Hematopoietic multipotent progenitor cell treated with erythropoietin and hydrocortisone succinate and interleukin-3 and kit ligand, for 15 days (in vitro differentiated cells): ENCODE measurements around the gene GJB5.
"Not testable (repeated sequence)": the region's sequence is repeated elsewhere in the genome, so short reads cannot be mapped to it uniquely, and the experiment has no call there.

ENCODE experiments used
- DNase-seq: peaks from one replicate; pipeline ENCODE4 v3.0.0-alpha.2; 2015; ENCODE audit warnings: low spot score

The GJB5 gene

DNA sequence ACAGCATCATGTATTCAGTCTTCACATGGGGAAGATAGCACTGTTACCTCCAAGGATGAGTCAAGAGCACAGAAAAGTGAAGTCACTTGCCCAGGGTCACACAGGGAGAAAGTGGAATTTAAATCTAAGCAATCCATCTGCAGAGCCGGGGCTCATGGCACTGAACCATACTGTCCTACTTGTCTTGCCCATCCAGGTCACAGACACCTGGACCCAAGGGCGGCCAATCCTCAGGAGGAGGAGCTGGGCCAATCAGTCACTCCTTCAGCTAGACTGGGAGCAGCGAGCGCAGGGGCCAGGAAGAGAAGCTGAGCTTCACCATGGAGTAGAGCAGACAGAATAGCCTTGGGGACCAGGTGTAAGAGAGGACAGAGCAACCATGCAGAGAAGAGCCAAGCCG lies 9.2 kb upstream of the GJB5 start:
- no peak for DNase-seq

GRCh38 chr1:34746101-34746500 lies 8.7 kb upstream of the GJB5 start:
- no peak for DNase-seq

DNA sequence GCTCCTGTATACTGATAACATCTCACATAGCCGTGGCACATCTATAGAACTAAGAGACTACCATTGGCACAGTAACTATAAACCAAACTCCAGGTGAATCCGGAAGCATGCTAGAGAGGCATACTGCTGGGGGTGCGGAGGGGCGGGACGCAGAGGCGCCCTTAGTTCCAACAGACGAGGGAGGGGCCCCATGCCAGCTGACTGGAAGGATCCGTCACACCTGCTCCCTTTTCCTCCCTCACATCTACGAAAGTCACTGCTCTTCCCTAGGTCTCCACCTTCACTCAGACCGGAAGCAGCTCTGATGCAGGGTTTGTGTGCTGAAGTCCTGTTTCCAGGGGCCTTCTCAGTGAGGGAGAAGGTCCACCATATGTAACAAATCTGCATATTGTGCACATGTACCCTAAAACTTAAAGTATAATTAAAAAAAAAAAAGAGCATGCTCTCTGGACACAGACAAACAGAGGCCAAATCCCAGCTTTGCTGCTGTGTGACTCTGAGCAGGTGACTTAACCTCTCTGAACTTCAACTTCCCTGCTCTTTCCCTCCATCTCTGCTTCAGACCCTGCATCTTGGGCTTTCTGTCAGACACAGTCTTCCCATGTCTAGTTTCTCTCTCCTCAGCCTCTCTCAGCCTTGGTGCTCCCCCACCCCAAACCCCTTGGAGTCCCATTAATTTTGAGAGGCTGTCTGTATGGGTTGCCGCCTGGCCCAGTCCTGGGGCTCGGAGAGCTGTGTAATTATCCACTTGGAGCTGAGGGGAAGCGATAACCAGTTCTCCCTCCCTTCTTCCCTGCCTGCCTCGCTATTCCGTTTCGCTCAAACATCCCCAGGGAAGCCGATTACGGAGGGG lies 7.8 kb upstream of the GJB5 start:
- no peak for DNase-seq

DNA sequence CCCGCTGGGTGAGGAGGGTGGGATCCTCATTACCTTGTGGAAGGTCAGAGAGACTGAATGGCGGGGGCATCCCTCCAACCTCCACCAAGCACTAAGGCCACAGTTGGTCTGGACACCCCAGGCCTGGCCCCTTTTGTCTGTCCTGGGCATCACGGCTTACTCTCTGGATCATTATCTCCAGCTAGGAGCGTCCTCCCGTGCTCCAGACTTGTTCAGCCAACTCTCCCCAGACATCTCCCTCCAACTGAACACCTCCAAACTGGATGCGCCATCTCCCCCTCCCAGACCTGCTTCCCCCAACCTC lies 7.3 kb upstream of the GJB5 start:
- no peak for DNase-seq

DNA sequence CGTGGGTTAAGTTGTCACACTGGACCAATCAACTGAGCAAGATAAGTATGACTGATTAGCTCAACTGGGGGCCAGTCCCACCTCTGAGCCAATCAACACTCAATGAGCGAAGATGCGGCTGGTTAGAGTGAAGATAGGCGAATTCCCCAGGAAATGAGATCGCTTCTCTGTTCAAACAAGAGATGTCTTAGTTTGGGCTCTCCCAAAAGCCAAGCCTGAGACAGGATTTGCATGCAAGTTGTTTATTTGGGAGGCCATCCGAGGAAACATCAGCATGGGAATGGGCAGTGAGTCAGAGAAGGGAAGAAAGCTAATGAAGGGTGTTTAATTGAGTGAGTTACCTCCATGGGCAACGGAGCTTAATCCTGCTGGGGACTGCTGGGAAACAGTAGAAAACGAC lies 4.9 kb upstream of the GJB5 start:
- no peak for DNase-seq

DNA sequence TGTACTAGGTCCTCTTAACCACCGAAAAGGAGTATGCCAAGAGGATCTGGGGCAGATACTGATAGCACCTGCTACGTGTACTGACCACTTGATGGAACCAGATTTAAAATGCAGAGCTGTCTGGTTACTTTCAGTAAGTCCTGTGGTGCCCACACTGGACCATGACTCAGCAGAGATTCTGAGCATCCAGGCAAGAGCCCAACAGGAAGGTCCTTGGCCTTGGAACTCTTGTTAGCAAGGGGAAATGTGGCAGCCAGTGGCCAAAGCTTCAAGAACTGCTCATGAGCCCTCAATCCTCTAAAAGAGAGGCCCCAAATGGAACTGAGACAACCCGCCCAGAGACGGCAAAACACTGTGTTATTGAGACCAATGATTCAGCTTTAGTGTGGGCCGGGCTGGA lies 4.2 kb upstream of the GJB5 start:
- no peak for DNase-seq

DNA sequence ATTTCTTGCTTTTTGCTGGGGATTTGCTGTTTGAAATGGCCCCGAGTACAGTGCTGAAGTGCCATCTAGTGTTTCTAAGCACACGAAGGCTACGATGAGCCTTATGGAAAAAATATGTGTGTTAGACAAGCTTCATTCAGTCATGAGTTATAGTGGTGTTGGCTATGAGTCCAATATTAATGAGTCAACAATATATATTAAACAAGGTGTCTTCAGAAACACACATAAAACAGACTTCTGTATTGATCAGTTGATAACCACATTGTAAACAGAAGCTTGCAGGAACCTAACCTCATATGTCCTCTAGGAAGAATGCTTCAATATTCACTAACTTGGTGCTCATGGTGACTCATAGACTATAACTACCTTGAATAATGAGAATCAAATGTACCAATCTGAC lies 1.7 kb upstream of the GJB5 start:
- DNase-seq: no peak

- no peak for DNase-seq
These were observed 1.1 kb downstream of the GJB5 start for GRCh38 chr1:34755961-34756360.

GRCh38 chr1:34757386-34757785 lies 2.5 kb downstream of the GJB5 start:
- DNase-seq: no peak

- DNase-seq: no peak
These were observed 3.9 kb downstream of the GJB5 start for GRCh38 chr1:34758751-34759150.

DNA sequence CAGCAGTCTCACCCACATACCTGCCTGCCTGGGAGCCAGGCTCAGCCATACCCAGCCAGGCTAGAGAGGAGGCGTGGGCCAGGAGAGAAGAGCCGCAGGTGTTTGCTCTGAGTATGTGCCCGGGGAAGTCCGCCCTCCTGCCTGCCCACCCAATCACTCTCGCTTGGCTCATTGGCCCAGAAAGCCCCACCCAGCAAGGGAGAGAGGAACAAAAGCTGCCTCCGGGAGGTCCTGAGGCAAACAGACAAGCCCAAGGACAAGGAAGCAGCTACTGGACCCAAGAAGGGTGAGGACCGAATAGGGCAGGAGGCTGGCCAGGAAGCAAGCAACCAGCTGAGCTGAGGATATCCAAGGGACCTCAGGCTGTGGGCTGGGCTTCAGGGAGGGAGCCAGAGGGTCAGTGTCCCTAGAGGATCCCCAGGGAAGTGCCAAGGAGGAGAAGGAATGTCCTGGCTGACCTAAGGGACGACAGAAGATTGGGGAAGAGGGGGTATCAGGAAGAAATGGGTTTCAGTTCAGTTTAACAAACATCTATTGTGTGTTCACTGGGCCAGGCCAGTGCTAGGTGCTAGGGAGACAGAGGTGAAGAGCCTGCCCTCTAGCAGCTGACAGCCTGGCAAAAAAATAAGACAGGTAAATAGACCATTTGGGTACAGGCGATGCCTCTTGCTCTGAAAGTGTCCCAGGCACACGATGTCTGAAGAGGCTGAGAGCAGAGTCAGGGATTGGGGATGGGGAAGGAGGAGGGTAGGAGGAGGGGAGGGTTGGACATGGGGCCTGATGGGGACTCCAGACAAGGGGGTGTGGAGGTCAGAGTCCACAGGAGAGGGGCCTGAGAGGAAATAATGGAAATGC lies 4.9 kb downstream of the GJB5 start, which contains the start of gene GJB4:
GJB4 (plus strand) TSS at position 238 of the 855 bp plus-strand sequence. CDS start 1,515 bp downstream, outside the sequence.
- no peak for DNase-seq

DNA sequence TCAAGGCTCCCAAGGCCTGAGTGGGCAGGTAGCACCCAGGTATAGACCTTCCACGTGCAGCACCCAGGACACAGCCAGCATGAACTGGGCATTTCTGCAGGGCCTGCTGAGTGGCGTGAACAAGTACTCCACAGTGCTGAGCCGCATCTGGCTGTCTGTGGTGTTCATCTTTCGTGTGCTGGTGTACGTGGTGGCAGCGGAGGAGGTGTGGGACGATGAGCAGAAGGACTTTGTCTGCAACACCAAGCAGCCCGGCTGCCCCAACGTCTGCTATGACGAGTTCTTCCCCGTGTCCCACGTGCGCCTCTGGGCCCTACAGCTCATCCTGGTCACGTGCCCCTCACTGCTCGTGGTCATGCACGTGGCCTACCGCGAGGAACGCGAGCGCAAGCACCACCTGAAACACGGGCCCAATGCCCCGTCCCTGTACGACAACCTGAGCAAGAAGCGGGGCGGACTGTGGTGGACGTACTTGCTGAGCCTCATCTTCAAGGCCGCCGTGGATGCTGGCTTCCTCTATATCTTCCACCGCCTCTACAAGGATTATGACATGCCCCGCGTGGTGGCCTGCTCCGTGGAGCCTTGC lies 6.4 kb downstream of the GJB5 start:
- no peak for DNase-seq

- DNase-seq: no peak
These were observed 7.0 kb downstream of the GJB5 start for GRCh38 chr1:34761776-34762307.

GRCh38 chr1:34762474-34763141 lies 7.8 kb downstream of the GJB5 start:
- DNase-seq: no peak

- DNase-seq: no peak
These were observed 8.4 kb downstream of the GJB5 start for GRCh38 chr1:34763142-34763781.

DNA sequence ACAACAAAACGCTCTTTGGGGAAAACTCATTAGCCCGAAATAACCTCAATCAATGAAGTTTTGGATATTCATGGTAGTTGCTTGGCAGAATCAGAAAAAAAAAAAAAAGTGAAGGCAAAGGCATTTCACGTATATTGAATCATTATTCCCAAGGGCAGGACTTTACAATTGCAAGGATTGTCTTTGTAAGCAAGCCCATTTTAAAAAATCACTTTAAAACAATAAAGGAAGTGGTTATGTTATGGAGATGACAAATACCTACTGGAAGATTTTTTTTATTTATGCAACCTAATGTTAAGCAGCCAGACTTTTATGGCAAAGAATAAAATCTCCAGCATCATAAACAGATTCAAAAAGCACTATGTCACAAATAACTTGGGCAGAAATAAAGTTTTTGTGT lies 14.0 kb downstream of the GJB5 start:
- DNase-seq: no peak

DNA sequence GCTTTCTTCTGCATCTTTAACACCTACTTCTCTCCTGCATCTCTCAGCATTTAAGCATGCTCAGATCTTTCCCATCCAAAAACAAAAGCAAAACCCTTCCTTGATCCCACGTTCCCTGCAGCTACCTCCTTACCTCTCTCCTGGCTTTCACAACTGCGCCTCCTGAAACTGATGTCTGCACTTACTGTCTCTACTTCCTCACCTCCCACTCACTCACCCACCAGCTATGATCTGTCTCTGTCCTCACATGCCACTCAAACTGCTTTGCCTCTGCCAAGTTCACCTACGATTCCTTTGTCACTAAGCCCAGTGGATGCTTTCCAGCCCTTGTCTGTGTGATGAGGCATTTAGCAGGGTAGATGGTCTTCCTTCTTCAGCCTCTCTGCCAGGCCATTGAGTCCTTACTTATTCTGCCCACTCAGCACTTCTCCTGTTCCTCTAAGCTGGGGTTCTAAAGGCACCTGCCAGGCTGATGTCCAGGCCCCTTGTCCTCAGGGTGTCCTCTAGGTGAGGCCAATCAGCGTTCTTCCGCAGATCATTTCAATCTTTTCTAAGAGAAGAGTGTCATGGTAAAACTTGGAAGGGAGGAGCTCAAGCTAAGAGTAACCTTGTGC lies 16.2 kb downstream of the GJB5 start:
- DNase-seq: no peak

DNA sequence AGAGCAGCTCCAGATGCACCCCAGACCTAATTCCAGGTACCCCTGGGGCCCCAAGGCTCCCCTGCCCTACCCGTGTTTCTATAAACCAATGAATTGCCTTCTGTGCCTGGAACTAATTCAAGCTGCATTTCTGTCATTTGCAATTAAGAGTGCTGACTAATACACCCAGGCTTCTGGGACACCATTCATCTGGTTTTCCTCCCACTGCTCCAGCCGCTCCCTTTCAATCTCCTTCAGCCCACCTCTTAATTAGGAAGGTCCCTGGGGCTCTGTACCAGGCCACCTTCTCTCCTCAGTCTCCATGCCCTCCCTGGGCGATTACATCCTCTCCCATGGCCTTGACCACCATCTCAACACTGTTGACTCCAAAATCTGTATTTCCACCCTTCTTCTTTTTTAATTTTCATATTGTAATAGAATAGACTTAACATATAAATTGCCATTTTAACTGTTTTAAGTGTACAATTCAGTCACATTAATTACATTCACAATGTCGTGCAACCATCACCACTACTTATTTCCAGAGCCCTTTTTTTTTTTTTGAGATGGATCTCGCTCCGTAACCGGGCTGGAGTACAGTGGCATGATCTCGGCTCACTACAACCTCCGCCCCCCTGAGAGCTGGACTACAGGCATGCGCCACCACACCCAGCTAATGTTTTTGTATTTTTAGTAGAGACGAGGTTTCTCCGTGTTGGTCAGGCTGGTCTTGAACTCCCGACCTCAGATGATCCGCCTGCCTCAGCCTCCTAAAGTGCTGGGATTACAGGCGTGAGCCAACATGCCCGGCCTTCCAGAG lies 16.9 kb downstream of the GJB5 start:
- DNase-seq: no peak

DNA sequence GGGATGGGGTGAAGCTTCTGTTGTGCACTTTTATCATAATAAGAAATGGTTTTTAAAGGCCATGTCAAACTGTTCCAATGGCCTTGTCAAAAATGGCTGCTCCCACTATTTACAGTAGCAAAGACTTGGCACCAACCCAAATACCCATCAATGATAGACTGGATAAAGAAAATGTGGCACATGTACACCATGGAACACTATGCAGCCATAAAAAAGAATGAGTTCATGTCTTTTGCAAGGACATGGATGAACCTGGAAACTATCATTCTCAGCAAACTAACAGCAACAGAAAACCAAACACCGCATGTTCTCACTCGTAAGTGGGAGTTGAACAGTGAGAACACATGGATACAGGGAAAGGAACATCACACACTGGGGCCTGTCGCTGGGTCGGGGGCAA lies 18.3 kb downstream of the GJB5 start:
- not testable (repeated sequence) for DNase-seq

DNA sequence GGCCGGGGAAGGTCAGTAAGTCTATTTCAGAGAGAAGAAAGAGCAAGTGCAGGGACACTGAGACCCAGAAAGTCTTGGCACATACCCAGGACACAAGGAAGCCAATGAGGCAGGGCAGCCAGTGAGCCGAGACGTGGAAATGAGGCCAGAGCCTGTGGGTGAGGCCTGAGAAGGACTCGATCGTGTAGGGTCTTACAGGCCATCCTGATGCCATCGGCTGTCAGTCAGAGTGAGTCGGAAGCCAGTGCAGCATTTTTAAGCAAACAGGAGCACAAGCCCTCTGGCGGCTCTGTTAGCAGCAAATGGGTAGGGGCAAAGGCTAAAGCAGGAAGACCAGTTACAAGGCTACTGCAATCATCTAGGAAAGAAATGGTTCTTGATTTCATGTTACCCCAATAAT lies 20.1 kb downstream of the GJB5 start:
- no peak for DNase-seq
